ENCODE results near the gene ZNF19. TPM values are rescaled to one million over a fixed set of nuclear protein-coding genes. Genes with fewer than 3 reads are reported as not detected.

Gene ZNF19
- total RNA-seq, 1 experiment from 2014 or later: 5.4 TPM

DNA sequence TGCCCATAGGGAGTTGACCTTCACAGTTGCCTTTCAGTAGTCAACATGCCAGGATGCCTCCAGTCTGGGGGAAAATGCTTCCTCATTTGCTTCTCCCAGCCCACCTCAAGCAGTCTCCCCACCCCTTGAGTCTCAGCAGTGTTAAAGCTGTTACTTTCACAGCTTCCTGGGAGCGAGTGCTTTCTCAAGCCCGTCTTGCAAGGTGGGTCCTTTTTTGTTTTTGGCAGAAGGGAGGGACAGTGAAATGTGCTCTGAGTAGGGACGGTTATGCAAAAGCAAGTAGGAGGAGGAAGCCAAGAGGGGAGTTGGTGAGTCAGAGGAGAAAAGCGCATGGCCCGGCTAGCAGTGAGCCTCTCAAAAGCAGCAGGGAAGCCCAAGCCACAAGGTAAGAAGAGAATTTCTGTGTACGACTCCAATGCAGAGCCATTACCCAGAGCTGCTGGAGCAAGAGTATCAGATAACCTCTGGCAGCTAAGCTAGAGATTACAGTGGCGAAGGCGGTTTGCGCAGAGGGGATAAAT lies 37.0 kb upstream of the ZNF19 start, which contains the start of gene CHST4:
TSS of gene CHST4 (plus strand) at position 316 of the 521 bp plus-strand sequence. CDS start 10,252 bp downstream, outside the sequence.
- POLR2A ChIA-PET: no interaction called here
- Histone ChIP-seq H3K4me3 (replicated peaks in 1 of 2; ENCODE audit: low read depth in 1 of 2, low read length in 2 of 2) (peak within 1 kb of the TSS in 1 of 2 experiments; percentile 39; a peak in 2 of 4 replicates), H3K9me3 (ENCODE audit: control insufficient read depth in 1 of 2, insufficient read depth in 1 of 2, low read depth in 1 of 2, low read length in 2 of 2) (no peaks in the 10 kb centered on the region), H3K79me2 (ENCODE audit: insufficient read depth, low read length) (no peaks in the 10 kb centered on the region), H3K27ac (ENCODE audit: low read depth, low read length) (0 out of 2 replicates have a peak within 1 kb of the TSS, but pooled peaks have one; percentile 6), H3K4me1 (ENCODE audit: control insufficient read depth in 1 of 2, insufficient read depth in 2 of 2, low read length in 2 of 2) (peaks cover 0 to 19% of the 10 kb centered on the region in 2 experiments; a peak in 2 of 4 replicates), H3K36me3 (ENCODE audit: control insufficient read depth in 1 of 2, insufficient read depth in 2 of 2, low read length in 2 of 2) (no peaks in the 10 kb centered on the region), H3K9ac (ENCODE audit: low read length) (peak within 1 kb of the TSS; percentile 49), H3K4me2 (ENCODE audit: low read length) (peak within 1 kb of the TSS; percentile 64), H4K20me1 (ENCODE audit: insufficient read depth) (no peaks in the 10 kb centered on the region), H3K9me2 (ENCODE audit: insufficient read depth) (no peaks in the 10 kb centered on the region), H3K27me3 (ENCODE audit: insufficient read depth, low read length) (no peaks in the 10 kb centered on the region), H2AFZ (ENCODE audit: low read depth, low read length, poor library complexity, severe bottlenecking) (peak within 1 kb of the TSS; percentile 72)
- TF ChIP-seq SP1 (IDR thresholded peaks at IDR 0.05; ENCODE audit: low read depth): no peak
- TF ChIP-seq POLR2A (IDR thresholded peaks at IDR 0.05; ENCODE audit: borderline replicate concordance, extremely low read depth, insufficient read depth, insufficient read length): no peak
- no peak for TF ChIP-seq EZH2phosphoT487 (IDR thresholded peaks at IDR 0.05; ENCODE audit: borderline replicate concordance)
- no peak for TF ChIP-seq ELF1 (IDR thresholded peaks at IDR 0.05; ENCODE audit: borderline replicate concordance, low read depth)
- TF ChIP-seq, protein P1, sequence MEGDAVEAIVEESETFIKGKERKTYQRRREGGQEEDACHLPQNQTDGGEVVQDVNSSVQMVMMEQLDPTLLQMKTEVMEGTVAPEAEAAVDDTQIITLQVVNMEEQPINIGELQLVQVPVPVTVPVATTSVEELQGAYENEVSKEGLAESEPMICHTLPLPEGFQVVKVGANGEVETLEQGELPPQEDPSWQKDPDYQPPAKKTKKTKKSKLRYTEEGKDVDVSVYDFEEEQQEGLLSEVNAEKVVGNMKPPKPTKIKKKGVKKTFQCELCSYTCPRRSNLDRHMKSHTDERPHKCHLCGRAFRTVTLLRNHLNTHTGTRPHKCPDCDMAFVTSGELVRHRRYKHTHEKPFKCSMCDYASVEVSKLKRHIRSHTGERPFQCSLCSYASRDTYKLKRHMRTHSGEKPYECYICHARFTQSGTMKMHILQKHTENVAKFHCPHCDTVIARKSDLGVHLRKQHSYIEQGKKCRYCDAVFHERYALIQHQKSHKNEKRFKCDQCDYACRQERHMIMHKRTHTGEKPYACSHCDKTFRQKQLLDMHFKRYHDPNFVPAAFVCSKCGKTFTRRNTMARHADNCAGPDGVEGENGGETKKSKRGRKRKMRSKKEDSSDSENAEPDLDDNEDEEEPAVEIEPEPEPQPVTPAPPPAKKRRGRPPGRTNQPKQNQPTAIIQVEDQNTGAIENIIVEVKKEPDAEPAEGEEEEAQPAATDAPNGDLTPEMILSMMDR (IDR thresholded peaks at IDR 0.05 in 2 of 3, conservative IDR thresholded peaks at IDR 0.05 in 1 of 3; ENCODE audit: borderline replicate concordance in 1 of 3, insufficient read depth in 1 of 3, low read depth in 2 of 3, low read length in 2 of 3): no peak
- TF ChIP-seq TCF7L2 (IDR thresholded peaks at IDR 0.05; ENCODE audit: borderline replicate concordance, extremely low read depth, insufficient read depth, insufficient read length): no peak
- TF ChIP-seq POLR2AphosphoS5 (IDR thresholded peaks at IDR 0.05; ENCODE audit: low read depth, low read length): no peak; the same call in 1 of the 2 replicates
- TF ChIP-seq FOSL1 (IDR thresholded peaks at IDR 0.05; ENCODE audit: low read depth): peak; percentile 38
- no peak for TF ChIP-seq ZNF274 (IDR thresholded peaks at IDR 0.05; ENCODE audit: low read depth, low read length)
- TF ChIP-seq SRF (IDR thresholded peaks at IDR 0.05; ENCODE audit: low read depth): no peak
- TF ChIP-seq EZH2 (IDR thresholded peaks at IDR 0.05): no peak
- TF ChIP-seq, protein P2, sequence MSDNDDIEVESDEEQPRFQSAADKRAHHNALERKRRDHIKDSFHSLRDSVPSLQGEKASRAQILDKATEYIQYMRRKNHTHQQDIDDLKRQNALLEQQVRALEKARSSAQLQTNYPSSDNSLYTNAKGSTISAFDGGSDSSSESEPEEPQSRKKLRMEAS (IDR thresholded peaks at IDR 0.05): peak; percentile 42; the same call in 1 of the 2 replicates
- no peak for TF ChIP-seq RAD21 (IDR thresholded peaks at IDR 0.05; ENCODE audit: low read depth)
- 0 out of 2 replicates have a peak, but pooled peaks have one; percentile 33 for TF ChIP-seq JUND (IDR thresholded peaks at IDR 0.05)
- no peak for TF ChIP-seq YY1 (IDR thresholded peaks at IDR 0.05; ENCODE audit: extremely low read depth, insufficient replicate concordance, low read depth, low read length)
- no peak for TF ChIP-seq SIN3A (IDR thresholded peaks at IDR 0.05; ENCODE audit: low read depth)
- TF ChIP-seq ZFX (IDR thresholded peaks at IDR 0.05): no peak
- peak; percentile 89 for ATAC-seq
- no peak for DNase-seq (ENCODE audit: low read depth, low spot score)
- intact Hi-C loops (cut with micrococcal nuclease): no loop called here
- BruUV-seq (replicated peaks): no TSS peak
- RAD21 ChIA-PET (ENCODE audit: low non-redundant PET in 1 of 2, low total read pairs in 2 of 2, uncharacterized antibody in 2 of 2, unreplicated experiment in 2 of 2): no interaction called here
- CTCF ChIA-PET: interaction anchor here (1.0 to 1.8 kb wide), 5 partner anchors 12 to 26 kb away, joined by 3 to 5 read pairs (median 3); no protein-coding TSS in a partner anchor
